Measurements from ENCODE around the gene ZNF619.
A peak's percentile ranks its signal among the peaks of the same experiment; 100 is the strongest.

Gene ZNF619

GRCh38 chr3:40516201-40516600 lies 39.3 kb downstream of the ZNF619 start:
- no peak for TF ChIP-seq CTCF (IDR thresholded peaks at IDR 0.05; ENCODE audit: low read depth, low read length)

GRCh38 chr3:40518067-40518466 lies 41.1 kb downstream of the ZNF619 start:
- H3K4me3 ChIP-seq (ENCODE audit: low read depth, low read length), result no peak overlapping the region
- TF ChIP-seq CTCF (IDR thresholded peaks at IDR 0.05; ENCODE audit: low read depth, low read length), result no peak

More at GRCh38 chr3:40516201-40516600, 39.3 kb downstream of the ZNF619 start:
- no peak overlapping the region for H3K4me3 ChIP-seq (ENCODE audit: low read depth, low read length)

GRCh38 chr3:40518848-40519247 lies 41.9 kb downstream of the ZNF619 start:
- no peak overlapping the region for H3K4me3 ChIP-seq (ENCODE audit: low read depth, low read length)
- TF ChIP-seq CTCF (IDR thresholded peaks at IDR 0.05; ENCODE audit: low read depth, low read length), result no peak

GRCh38 chr3:40521254-40521653 lies 44.3 kb downstream of the ZNF619 start:
- no peak for TF ChIP-seq CTCF (IDR thresholded peaks at IDR 0.05; ENCODE audit: low read depth, low read length)
- H3K4me3 ChIP-seq (ENCODE audit: low read depth, low read length), result no peak overlapping the region

- no peak for TF ChIP-seq CTCF (IDR thresholded peaks at IDR 0.05; ENCODE audit: low read depth, low read length)
- no peak overlapping the region for H3K4me3 ChIP-seq (ENCODE audit: low read depth, low read length)
These were observed 46.9 kb downstream of the ZNF619 start for GRCh38 chr3:40523781-40524180.

- H3K4me3 ChIP-seq (ENCODE audit: low read depth, low read length), result peak overlapping the region; percentile 71
These were observed 47.3 kb downstream of the ZNF619 start for GRCh38 chr3:40524222-40524567.

More at GRCh38 chr3:40524222-40524567, 47.3 kb downstream of the ZNF619 start:
- TF ChIP-seq CTCF (IDR thresholded peaks at IDR 0.05; ENCODE audit: low read depth, low read length), result no peak

Measured in WI38 (cell line).